CD4-positive, alpha-beta T cell treated with Interleukin-10 for 1 hour (primary cell): Measurements from ENCODE around the gene C21orf91.
"Not testable (repeated sequence)": the region's sequence is repeated elsewhere in the genome, so short reads cannot be mapped to it uniquely, and the experiment has no call there.

ENCODE experiments used
- DNase-seq: peaks from one replicate; pipeline ENCODE4 v3.0.0-alpha.2; 2020

Gene C21orf91

DNA sequence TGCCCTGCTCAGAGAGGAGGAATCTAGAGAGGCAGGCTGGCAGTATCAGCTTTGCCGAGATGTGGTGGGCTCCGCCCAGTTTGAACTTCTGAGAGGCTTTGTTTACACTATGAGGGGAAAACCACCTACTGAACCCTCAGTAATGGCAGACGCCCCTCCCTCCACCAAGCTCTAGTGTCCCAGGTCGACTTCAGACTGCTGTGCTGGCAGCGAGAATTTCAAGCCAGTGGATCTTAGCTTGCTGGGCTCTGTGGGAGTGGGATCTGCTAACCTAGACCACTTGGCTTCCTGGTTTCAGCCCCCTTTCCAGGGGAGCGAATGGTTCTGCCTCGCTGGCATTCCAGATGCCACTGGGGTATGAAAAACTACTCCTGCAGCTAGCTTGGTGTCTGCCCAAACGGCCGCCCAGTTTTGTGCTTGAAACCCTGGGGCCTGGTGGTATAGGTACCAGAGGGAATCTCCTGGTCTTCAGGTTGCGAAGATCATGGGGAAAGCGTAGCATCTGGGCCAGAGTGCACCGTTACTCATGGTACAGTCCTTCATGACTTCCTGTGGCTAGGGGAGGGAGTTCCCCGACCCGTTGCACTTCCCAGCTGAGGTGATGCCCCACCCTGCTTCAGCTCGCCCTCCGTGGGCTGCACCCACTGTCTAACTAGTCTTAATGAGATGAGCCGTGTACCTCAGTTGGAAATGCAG lies 43.6 kb downstream of the C21orf91 start:
- DNase-seq: peak; percentile 83

DNA sequence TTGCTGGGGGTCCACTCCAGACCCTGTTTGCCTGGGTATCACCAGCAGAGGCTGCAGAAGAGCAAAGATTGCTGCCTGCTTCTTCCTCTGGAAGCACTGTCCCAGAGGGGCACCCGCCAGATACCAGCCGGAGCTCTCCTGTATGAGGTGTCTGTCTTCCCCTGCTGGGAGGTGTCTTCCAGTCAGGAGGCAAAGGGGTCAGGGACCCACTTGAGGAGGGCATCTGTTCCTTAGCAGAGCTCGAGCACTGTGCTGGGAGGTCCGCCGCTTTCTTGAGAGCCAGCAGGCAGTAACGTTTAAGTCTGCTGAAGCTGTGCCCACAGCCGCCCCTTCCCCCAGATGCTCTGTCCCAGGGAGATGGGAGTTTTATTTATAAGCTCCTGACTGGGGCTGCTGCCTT lies 44.1 kb downstream of the C21orf91 start:
- not testable (repeated sequence) for DNase-seq

DNA sequence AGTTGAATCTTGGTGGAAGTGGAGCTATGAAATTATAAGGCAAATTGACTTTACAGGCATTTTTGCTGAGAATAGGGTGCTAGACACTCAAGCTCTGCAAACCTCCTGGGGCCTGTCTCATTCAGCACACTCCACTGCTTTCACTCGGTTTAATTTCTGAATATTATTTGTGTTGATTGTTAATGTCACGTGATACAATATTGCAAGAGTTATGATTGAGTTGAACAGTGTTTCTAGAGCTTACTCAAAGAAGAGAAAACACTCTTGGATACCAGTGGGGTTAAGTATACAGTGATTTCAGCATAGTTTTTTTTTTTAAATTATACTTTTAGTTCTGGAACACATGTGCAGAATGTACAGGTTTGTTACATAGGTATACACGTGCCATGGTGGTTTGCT lies 49.7 kb downstream of the C21orf91 start:
- DNase-seq: no peak

DNA sequence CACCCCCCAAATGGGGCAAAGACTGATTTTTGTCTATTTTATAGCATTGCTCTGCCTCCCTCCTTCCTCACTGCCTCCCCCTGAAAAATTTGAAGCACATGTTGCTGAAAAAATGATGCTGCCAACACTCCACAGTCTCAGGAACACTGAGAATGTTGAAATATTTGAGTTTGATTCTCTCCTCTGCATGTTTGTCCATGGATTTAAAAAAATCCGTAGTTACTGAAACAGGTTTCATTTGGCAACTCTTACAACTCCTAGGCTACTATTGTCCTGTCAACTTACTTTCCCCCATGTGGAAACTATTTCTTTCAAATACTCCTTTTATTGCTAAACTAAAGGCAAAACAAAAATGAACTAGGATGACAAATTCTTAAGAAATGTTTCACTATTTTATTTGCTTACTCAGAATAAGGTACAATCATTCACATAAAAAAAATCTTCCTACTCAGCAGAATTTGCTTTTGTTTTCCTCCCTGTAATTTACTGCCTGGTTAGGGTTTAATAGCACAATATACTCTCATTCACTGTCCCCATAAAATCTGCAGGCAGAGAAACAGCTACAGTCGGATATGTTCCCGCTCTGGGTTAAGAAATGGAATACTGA lies 50.2 kb downstream of the C21orf91 start:
- DNase-seq: no peak

DNA sequence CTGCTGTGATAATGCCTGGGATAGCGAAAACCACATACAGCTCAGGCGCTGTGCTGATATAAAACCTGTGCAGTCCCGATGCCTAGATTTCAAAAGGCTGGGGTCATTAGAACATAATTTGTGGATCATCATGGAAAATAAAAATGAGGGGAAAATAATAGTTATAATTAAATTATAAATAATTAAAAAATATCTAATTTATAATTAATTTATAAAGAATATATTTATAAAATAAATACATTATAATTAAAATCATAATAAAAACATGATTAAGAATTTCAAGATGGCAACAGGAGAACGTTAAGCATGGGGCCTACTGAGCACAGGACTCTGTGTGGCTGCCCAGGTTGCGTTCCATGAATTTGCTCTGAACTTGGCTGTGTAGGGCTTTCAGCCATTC lies 53.9 kb downstream of the C21orf91 start:
- DNase-seq: no peak

DNA sequence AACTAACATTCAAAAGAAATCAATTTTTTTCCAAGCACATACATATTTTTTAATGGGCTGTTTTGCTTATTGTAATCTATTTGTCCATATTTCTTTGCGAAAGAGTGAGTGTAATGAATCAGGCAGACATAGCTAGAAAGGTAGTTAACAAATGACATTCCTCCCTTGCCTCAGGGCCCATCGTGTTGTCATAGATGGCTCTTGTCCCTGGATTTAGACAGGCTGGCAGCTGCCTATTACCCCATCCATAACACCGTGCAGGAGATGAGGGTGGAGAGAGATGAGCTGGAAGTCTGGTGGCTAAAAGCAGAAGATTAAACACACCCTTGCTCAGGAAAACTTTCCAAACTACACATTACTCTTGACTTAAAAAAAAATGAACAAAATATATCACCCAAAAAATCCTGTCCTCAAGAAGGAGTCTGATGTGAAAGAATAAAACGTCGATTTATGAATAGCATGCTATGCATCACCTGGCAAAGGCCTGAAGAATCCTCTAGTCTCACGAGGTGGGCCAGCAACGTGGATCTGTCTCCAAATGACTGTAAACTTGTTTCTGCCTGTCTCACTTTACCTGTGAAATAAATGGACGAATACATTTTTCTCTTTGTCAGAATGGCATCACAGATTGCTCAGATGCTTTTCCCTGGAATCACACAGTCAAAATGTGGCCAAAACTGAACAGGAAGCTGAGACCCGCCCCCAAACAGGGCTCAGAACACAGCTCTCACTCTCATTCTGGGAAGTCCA lies 55.7 kb downstream of the C21orf91 start:
- DNase-seq: no peak

DNA sequence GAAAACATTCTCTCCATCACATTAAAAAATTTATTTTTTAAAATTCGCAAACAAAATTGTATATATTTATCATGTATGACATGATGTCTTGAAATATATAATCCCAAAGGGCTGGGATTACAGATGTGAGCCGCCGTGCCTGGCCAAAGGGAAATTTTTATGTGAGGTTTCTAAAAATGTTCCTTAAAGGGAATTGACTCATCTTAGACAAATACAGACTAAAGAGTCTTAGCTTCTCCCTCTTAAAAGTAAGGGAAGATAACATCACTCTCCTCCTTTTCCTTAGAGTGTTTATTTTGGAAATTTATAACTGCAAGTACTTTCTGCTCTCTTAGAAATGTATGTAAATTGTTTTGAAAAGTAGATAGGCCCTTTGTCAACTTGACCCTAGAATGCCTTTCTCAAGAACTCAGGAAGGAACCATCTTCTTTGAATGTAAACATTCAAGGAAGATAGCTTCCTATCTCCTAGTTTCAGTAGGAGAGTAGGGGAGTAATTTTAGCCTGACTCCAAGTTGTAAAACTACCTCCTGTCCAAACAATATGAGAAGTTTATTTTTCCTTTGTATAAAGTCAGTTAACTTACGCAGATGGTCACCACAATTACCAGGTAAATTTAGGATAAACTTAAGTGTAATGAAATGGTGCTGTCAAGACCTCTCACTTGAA lies 59.5 kb downstream of the C21orf91 start:
- no peak for DNase-seq

DNA sequence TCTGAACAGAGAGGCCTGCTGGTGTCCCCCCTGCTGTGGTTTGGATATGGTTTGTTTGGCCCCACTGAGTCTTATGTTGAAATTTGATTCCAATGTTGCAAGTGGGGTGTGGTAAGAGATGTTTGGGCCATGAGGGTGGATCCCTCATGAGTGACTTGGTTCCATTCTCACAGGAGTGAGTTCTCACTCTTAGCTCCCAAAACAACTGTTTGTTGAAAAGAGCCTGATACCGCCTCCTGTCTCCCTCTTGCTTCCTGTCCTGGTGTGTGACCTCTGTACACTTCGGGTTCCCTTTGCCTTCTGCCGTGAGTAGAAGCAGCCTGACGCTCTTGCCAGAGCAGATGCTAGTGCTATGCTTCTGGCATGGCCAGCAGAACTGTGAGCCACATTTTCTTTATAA lies 60.5 kb downstream of the C21orf91 start:
- no peak for DNase-seq

DNA sequence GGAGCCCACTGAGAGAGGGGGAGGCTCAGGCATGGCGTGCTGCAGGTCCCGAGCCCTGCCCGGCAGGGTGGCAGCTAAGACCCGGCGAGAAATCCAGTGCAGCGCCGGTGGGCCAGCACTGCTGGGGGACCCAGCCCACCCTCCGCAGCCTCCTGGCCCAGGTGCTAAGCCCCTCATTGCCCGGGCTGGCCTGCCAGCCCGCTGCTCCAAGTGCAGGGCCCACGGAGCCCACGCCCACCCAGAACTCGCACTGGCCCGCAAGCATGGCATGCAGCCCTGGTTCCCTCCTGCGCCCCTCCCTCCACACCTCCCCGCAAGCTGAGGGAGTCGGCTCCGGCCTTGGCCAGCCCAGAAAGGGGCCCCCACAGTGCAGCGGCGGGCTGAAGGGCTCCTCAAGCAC lies 61.5 kb downstream of the C21orf91 start:
- DNase-seq: no peak

DNA sequence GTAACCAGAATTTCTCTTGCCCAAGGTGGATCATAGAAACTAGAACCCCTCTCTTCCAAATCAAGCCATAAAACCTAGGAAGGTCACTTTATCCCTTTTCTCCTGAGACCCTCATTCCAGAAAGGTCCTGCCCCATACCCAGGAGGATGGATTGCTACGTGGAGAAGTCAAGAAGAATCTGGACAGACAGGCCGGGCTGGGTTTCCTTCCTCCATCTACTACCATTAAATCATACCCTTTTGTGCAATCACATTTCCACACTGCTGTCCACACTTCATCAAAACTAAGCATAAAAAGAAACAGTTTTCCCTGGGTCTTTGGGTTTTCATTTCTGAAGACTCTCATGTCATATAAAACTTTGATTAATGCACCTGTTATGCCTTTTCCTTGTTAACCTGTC lies 65.4 kb downstream of the C21orf91 start:
- no peak for DNase-seq

DNA sequence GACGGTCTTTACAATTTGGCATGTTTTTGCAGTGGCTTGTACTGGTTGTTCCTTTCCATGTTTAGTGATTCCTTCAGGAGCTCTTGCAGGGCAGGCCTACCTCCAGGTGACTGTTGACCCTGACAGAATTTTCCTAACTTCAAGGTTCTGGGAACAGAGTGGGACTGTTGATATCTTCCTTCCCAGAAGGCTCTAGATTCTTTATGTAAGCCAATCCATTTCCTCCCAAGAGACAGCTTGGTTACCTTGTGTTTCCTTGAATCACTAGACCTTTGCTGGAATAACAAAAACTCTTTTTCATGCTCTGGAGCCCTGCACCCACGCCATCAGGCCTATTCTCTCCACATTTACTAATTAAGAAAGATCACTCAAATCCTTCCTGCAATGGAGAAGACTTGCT lies 67.0 kb downstream of the C21orf91 start:
- no peak for DNase-seq

DNA sequence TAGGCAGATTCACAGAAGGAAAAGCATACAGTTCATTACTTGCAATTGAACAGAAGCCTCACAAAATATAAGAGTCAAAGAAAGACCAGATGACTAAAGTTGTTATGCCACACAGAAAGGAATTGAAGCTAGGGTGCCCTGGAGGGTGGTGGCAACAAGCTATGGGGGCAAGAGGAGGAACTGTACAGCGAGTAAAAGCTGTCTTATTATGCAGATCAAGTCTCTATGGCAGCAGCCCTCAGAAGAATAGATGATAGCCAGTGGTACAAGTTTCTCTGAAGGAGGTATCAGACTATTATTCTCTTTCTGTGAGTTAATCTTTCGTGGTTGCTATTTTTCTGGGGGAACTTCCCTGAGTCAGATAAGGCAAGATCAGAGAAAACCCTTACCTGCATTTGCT lies 72.2 kb downstream of the C21orf91 start:
- DNase-seq: no peak

DNA sequence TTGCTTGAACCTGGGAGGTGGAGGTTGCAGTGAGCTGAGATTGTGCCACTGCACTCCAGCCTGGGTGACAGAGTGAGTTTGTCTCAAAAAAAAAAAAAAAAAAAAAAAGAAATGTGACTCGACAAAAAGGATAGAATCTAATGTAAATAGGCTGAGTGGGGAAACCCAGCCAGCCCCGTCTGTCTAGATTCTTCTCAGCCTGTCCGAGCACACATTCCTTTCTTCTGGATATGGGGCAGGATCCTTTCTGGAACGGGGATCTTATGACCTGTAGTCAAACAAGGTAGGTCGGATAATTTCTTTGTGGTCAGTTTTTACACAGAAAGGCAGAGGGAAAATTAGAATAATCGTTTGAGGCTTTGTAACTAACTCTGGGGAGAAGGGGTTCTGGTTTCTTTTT lies 74.1 kb downstream of the C21orf91 start:
- DNase-seq: no peak

DNA sequence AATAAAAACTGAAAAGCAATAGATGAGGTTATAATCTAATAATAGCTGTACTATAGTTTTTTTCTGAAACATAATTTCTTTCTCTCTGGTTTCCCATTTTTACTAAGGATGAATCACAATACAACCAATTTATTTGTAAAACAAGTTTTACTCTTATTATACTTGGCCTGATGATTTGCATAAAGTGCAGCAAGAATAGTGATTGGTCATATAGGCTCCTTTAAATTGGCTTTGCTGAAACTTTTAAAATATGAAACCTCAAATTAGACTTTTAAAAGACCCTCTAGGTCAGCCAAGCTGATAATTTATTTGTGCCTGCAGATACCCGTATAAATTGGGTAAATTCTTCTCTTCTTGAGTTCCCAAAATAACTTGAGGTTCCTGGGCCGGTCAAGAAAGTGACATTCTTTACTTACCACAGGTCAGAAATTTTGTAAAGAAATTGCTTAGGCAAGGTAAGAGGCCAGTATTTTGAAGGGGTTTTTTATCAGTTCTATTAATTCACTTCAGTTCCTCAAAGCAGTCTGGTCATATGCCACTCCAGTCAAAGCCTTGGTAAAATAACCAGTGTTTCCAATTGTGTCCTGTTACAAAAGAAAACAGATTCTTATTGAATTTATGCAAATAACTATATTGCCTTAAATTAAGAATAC lies 76.1 kb downstream of the C21orf91 start:
- DNase-seq: no peak

DNA sequence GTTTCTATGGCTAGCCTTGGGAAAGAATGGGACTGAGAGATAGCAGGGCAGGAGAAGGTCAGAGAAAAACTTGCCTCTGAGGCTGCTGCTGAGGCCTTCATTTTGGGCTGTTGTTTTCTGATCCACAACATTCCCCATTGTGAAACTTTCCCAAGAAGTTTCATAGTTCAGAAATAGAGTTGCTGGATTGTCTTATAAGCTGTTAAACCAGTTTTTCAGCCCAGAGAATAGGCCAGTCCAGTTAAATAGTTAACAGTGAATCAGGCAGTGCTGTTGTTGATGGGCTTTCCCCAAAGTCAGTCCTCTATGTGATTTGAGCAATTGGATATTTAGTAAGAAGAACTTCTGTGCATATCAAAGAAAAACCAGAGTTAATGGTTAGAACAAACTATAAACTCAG lies 77.0 kb downstream of the C21orf91 start:
- no peak for DNase-seq
